Measurements from ENCODE around the gene TRIM67. TPM values are rescaled to one million over a fixed set of nuclear protein-coding genes. Genes with fewer than 3 reads are reported as not detected.

Gene TRIM67
- total RNA-seq, 1 experiment from 2014 or later, result not detected

DNA sequence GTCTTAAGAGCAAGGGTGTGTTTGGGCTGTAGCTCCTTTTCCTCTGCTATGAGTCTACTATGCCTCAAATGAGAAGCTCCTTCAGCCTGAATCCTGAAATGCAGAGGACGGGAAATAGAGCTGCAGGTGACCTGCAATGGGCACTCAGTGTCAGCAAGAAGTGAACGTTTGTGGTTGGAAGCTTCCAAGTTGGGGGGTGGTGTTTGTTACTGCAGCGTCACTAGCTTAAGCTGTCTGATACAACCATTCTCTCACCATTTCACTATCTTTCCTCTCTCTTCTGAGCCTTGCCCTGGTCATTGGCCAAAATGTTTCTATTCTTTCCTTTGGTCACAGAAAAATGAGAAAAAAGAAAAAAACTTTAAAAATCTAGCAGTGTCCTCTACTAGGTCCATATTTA, 19.4 kb downstream of the TRIM67 start:
- H3F3A ChIP-seq (ENCODE audit: insufficient read depth, low read depth), result no peaks in the 10 kb centered on the region
- no peaks in the 10 kb centered on the region for H4K20me1 ChIP-seq (ENCODE audit: insufficient read depth)
- CTCF ChIA-PET, result interaction anchor here (0.6 kb wide), 1 partner anchor 1330 kb away, joined by 3 read pairs; no protein-coding TSS in a partner anchor
- no peaks in the 10 kb centered on the region for H3K9me2 ChIP-seq (ENCODE audit: insufficient read depth)
- BruUV-seq (replicated peaks), result no TSS peak
- no peak overlapping the region for H2AFZ ChIP-seq
- DNase-seq, result no peak
- H3K36me3 ChIP-seq (ENCODE audit: low read depth), result no peaks in the 10 kb centered on the region
- intact Hi-C loops (cut with micrococcal nuclease; ENCODE audit: unreplicated experiment), result no loop called here
- no peaks in the 10 kb centered on the region for H3K79me2 ChIP-seq (ENCODE audit: low read depth)
- TF ChIP-seq CTCF (conservative IDR thresholded peaks at IDR 0.05), result no peak
- no peak for TF ChIP-seq EZH2 (IDR thresholded peaks at IDR 0.05; ENCODE audit: low read depth)
- POLR2A ChIA-PET (ENCODE audit: unreplicated experiment), result no interaction called here
- no peak overlapping the region for H3K4me2 ChIP-seq
- peaks cover 100% of the 10 kb centered on the region for H3K27me3 ChIP-seq (ENCODE audit: insufficient read depth, low read depth)
- H3K4me3 ChIP-seq, result no peak overlapping the region
- H3K27ac ChIP-seq, result no peak overlapping the region
- H3K9me3 ChIP-seq (ENCODE audit: insufficient read depth, low read depth), result no peaks in the 10 kb centered on the region
- H3K4me1 ChIP-seq (replicated peaks; ENCODE audit: insufficient read depth), result no peaks in the 10 kb centered on the region

DNA sequence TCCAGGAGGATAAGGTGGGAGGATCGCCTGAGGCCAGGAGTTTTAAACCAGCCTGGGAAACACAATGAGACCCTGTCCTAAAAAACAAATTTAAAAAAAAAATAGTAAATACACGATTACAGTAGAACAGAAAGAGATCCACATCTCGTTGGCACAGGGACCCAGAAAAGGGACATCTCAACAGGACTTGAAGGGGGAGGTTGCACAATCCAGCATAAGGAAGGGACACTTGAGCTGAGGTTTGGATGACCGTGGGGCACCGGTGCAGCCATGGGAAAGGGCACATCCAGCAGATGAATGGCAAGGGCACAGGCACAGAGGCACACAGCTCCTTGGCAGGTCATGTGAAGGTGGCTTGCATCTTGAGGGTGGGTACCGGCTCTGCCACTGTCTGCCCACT, 20.5 kb downstream of the TRIM67 start:
- Histone ChIP-seq H3K9me2 (ENCODE audit: insufficient read depth) (no peaks in the 10 kb centered on the region), H3K27me3 (ENCODE audit: insufficient read depth, low read depth) (peaks cover 100% of the 10 kb centered on the region), H3K79me2 (ENCODE audit: low read depth) (no peaks in the 10 kb centered on the region), H3F3A (ENCODE audit: insufficient read depth, low read depth) (no peaks in the 10 kb centered on the region), H3K4me2 (no peak overlapping the region), H3K9me3 (ENCODE audit: insufficient read depth, low read depth) (no peaks in the 10 kb centered on the region), H3K27ac (no peak overlapping the region), H3K4me3 (no peak overlapping the region), H4K20me1 (ENCODE audit: insufficient read depth) (no peaks in the 10 kb centered on the region), H3K36me3 (ENCODE audit: low read depth) (no peaks in the 10 kb centered on the region), H2AFZ (no peak overlapping the region), H3K4me1 (replicated peaks; ENCODE audit: insufficient read depth) (no peaks in the 10 kb centered on the region)
- no TSS peak for BruUV-seq (replicated peaks)
- no peak for DNase-seq
- ChIA-PET POLR2A (ENCODE audit: unreplicated experiment) (no interaction called here), CTCF (no interaction called here)
- intact Hi-C loops (cut with micrococcal nuclease; ENCODE audit: unreplicated experiment), result no loop called here
- TF ChIP-seq EZH2 (IDR thresholded peaks at IDR 0.05; ENCODE audit: low read depth) (no peak), CTCF (conservative IDR thresholded peaks at IDR 0.05) (no peak)

GRCh38 chr1:231183639-231184590, 22.1 kb downstream of the TRIM67 start:
- H4K20me1 ChIP-seq (ENCODE audit: insufficient read depth), result no peaks in the 10 kb centered on the region
- no peak for DNase-seq
- no peaks in the 10 kb centered on the region for H3K36me3 ChIP-seq (ENCODE audit: low read depth)
- intact Hi-C loops (cut with micrococcal nuclease; ENCODE audit: unreplicated experiment), result no loop called here
- no peak overlapping the region for H3K4me3 ChIP-seq
- H3K27me3 ChIP-seq (ENCODE audit: insufficient read depth, low read depth), result peaks cover 100% of the 10 kb centered on the region
- no peak overlapping the region for H2AFZ ChIP-seq
- ChIA-PET POLR2A (ENCODE audit: unreplicated experiment) (no interaction called here), CTCF (no interaction called here)
- H3K9me3 ChIP-seq (ENCODE audit: insufficient read depth, low read depth), result no peaks in the 10 kb centered on the region
- H3K9me2 ChIP-seq (ENCODE audit: insufficient read depth), result no peaks in the 10 kb centered on the region
- TF ChIP-seq CTCF (conservative IDR thresholded peaks at IDR 0.05) (no peak), EZH2 (IDR thresholded peaks at IDR 0.05; ENCODE audit: low read depth) (no peak)
- no TSS peak for BruUV-seq (replicated peaks)
- no peak overlapping the region for H3K27ac ChIP-seq
- H3F3A ChIP-seq (ENCODE audit: insufficient read depth, low read depth), result no peaks in the 10 kb centered on the region
- H3K79me2 ChIP-seq (ENCODE audit: low read depth), result no peaks in the 10 kb centered on the region
- H3K4me1 ChIP-seq (replicated peaks; ENCODE audit: insufficient read depth), result no peaks in the 10 kb centered on the region
- no peak overlapping the region for H3K4me2 ChIP-seq
